SK-N-SH (cell line): ENCODE measurements around the gene HOXA10. TPM values are rescaled to one million over a fixed set of nuclear protein-coding genes. Genes with fewer than 3 reads are reported as not detected.

Experiments
- CTCF ChIA-PET: fragments of 300-600, 350-600 bp; formaldehyde crosslinking; extraction: SDS; loops from one replicate; lab custom pipeline; 2021; lab: Yijun Ruan, JAX
- POLR2A ChIA-PET: fragments of 350-600 bp; sonication (Branson Sonifier 250); formaldehyde crosslinking; extraction: SDS; loops from one replicate; lab custom pipeline; 2020; ENCODE audit warnings: antibody characterized with exemption, inconsistent platforms; lab: Yijun Ruan, JAX
- DNase-seq: peaks from one replicate; pipeline ENCODE4 v3.0.0; 2012
- H2AFZ ChIP-seq: fragments of 200-600 bp; sonication (generic); 2 replicates; pipeline ENCODE4 v1.8.1; 2016; ENCODE audit warnings: antibody characterized with exemption, mild to moderate bottlenecking, low read depth
- H3F3A ChIP-seq: fragments of 200-600 bp; sonication (generic); replicated peaks from 2 replicates; pipeline ENCODE3; 2016; ENCODE audit warnings: antibody characterized with exemption, mild to moderate bottlenecking; ENCODE audit not compliant: insufficient read depth
- H3K27ac ChIP-seq, 2 experiments: fragments of 200-500 bp in 1 of 2; fragments of 200-600 bp in 1 of 2; sonication (Bioruptor generic) in 1 of 2; sonication (generic), shearing (Covaris generic) in 1 of 2; 2 replicates each; pipeline versions ENCODE4 v1.5.1 to v1.6.1; 2014 to 2016; ENCODE audit warnings: low read depth in 2 of 2, inconsistent platforms in 1 of 2, low read length in 1 of 2, mild to moderate bottlenecking in 1 of 2, mixed read lengths in 1 of 2
- H3K27me3 ChIP-seq: fragments of 200-600 bp; sonication (generic), shearing (Covaris generic); 2 replicates; pipeline ENCODE4 v1.6.1; 2016; ENCODE audit warnings: mixed run types; ENCODE audit not compliant: insufficient read depth
- H3K36me3 ChIP-seq, 2 experiments: fragments of 200-500 bp in 1 of 2; fragments of 200-600 bp in 1 of 2; sonication (Bioruptor generic) in 1 of 2; sonication (generic) in 1 of 2; replicated peaks in 1 of 2; 2 replicates each; pipeline versions ENCODE3 to v1.5.1; 2014 to 2016; ENCODE audit warnings: low read length in 1 of 2, mild to moderate bottlenecking in 1 of 2; ENCODE audit not compliant: insufficient read depth in 2 of 2, control insufficient read depth in 1 of 2
- H3K4me1 ChIP-seq, 2 experiments: fragments of 200-500 bp in 1 of 2; fragments of 200-600 bp in 1 of 2; sonication (Bioruptor generic) in 1 of 2; sonication (generic), shearing (Covaris generic) in 1 of 2; 2 replicates each; pipeline versions ENCODE4 v1.5.1 to v1.6.1; 2014 to 2016; ENCODE audit warnings: low read depth in 1 of 2, low read length in 1 of 2, mixed run types in 1 of 2; ENCODE audit not compliant: insufficient read depth in 2 of 2, control insufficient read depth in 1 of 2
- H3K4me2 ChIP-seq: fragments of 200-600 bp; sonication (generic), shearing (Covaris generic); 2 replicates; pipeline ENCODE4 v1.6.1; 2017; ENCODE audit warnings: mixed run types
- H3K4me3 ChIP-seq, 2 experiments: fragments of 200-500 bp in 1 of 2; fragments of 200-600 bp in 1 of 2; sonication (Bioruptor generic) in 1 of 2; sonication (generic), shearing (Covaris generic) in 1 of 2; 2 replicates each; pipeline versions ENCODE4 v1.5.1 to v1.8.1; 2014 to 2016; ENCODE audit warnings: low read depth in 2 of 2, inconsistent platforms in 1 of 2, low read length in 1 of 2, mild to moderate bottlenecking in 1 of 2, mixed read lengths in 1 of 2, moderate library complexity in 1 of 2
- H3K79me2 ChIP-seq: fragments of 200-600 bp; sonication (generic); 2 replicates; pipeline ENCODE4 v1.8.1; 2017; ENCODE audit warnings: mild to moderate bottlenecking; ENCODE audit not compliant: insufficient read depth
- H3K9ac ChIP-seq: fragments of 200-600 bp; sonication (generic); 2 replicates; pipeline ENCODE4 v1.6.1; 2017; ENCODE audit warnings: mixed run types
- H3K9me2 ChIP-seq: fragments of 200-600 bp; sonication (generic); 2 replicates; pipeline ENCODE4 v1.6.1; 2017; ENCODE audit warnings: mixed run types
- H3K9me3 ChIP-seq: fragments of 200-600 bp; sonication (generic); 2 replicates; pipeline ENCODE4 v1.6.1; 2017; ENCODE audit warnings: mixed run types, mild to moderate bottlenecking, moderate library complexity
- H4K20me1 ChIP-seq: fragments of 200-600 bp; sonication (generic); 2 replicates; pipeline ENCODE4 v1.6.1; 2017; ENCODE audit warnings: mild to moderate bottlenecking, mixed run types; ENCODE audit not compliant: insufficient read depth
- ELF1 ChIP-seq: IDR thresholded peaks from 2 replicates; pipeline ENCODE4 v1.4.0; 2012
- EZH2phosphoT487 ChIP-seq: fragments of 200-600 bp; sonication (generic); IDR thresholded peaks from 2 replicates; pipeline ENCODE4 v1.6.1; 2017; ENCODE audit warnings: low read depth, mixed run types, mild to moderate bottlenecking, antibody characterized with exemption, moderate library complexity, borderline replicate concordance
- JUND ChIP-seq: IDR thresholded peaks from 2 replicates; pipeline ENCODE4 v1.4.0; 2012
- MXI1 ChIP-seq: IDR thresholded peaks from 2 replicates; pipeline ENCODE4 v1.6.1; 2012; ENCODE audit warnings: mild to moderate bottlenecking, low read depth, low read length, improper control_type of control experiment
- NFIC ChIP-seq: IDR thresholded peaks from 2 replicates; pipeline ENCODE4 v1.4.0; 2012; ENCODE audit warnings: borderline replicate concordance
- RAD21 ChIP-seq: IDR thresholded peaks from 2 replicates; pipeline ENCODE4 v1.6.1; 2012; ENCODE audit warnings: mild to moderate bottlenecking, low read length
- RCOR1 ChIP-seq: fragments of 150-350 bp; IDR thresholded peaks from 2 replicates; pipeline ENCODE4 v1.6.1; 2017; ENCODE audit warnings: antibody characterized with exemption, low read length
- RFX5 ChIP-seq: IDR thresholded peaks from 2 replicates; pipeline ENCODE4 v1.6.1; 2012; ENCODE audit warnings: mild to moderate bottlenecking, improper control_type of control experiment, low read length
- TAF1 ChIP-seq: IDR thresholded peaks from 2 replicates; pipeline ENCODE4 v1.6.1; 2012; ENCODE audit warnings: low read depth, mild to moderate bottlenecking, low read length, moderate library complexity, borderline replicate concordance
- TEAD4 ChIP-seq: IDR thresholded peaks from 2 replicates; pipeline ENCODE4 v1.4.0; 2012; ENCODE audit warnings: mild to moderate bottlenecking, borderline replicate concordance; ENCODE audit not compliant: insufficient read depth
- USF2 ChIP-seq: fragments of 150-350 bp; IDR thresholded peaks from 2 replicates; pipeline ENCODE4 v1.6.1; 2017; ENCODE audit warnings: antibody characterized with exemption, low read length, low read depth, borderline replicate concordance
- YY1 ChIP-seq: IDR thresholded peaks from 2 replicates; pipeline ENCODE4 v1.4.0; 2012; ENCODE audit warnings: low read depth, mild to moderate bottlenecking
- ZBTB33 ChIP-seq: IDR thresholded peaks from 2 replicates; pipeline ENCODE4 v1.4.0; 2012; ENCODE audit warnings: low read depth, borderline replicate concordance
- WGBS: methylation state at CpG from one replicate; pipeline ENCODE4 v1.1.6; 2017; ENCODE audit warnings: low lambda C conversion rate; 5-methylcytosine and 5-hydroxymethylcytosine counted together
- polyA plus RNA-seq, 3 experiments: library from polyadenylated mRNA; depleted of rRNA; stranded (reverse); fragments of >200 nt; gene quantifications; 2 replicates each; pipeline ENCODE4 v1.2.3, GENCODE V29; 2012

HOXA10 gene
- polyA plus RNA-seq, 1 of the 3 experiments (the other 2 are of a cell fraction): not detected

- no peak for TF ChIP-seq NFIC
- no peak for TF ChIP-seq USF2
These were observed 23.4 kb downstream of the HOXA10 start (continued) for GRCh38 chr7:27150568-27151340.

- ChIA-PET POLR2A (interaction anchor here (1.0 kb wide), 1 partner anchor 11 kb away, joined by 3 read pairs; no protein-coding TSS in a partner anchor), CTCF (interaction anchor here (0.6 to 10.9 kb wide), 51 partner anchors 9 to 1257 kb away, joined by 3 to 270 read pairs (median 4); partner anchors contain the start of genes HOXA10, HOXA4, HOXA7 and HOXA9)
- Histone ChIP-seq H3K27ac (no peak overlapping the region), H3K9ac (no peak overlapping the region), H3K36me3 (no peaks in the 10 kb centered on the region), H3K9me2 (no peaks in the 10 kb centered on the region), H3K4me2 (peak overlapping the region; percentile 76), H3K79me2 (no peaks in the 10 kb centered on the region), H3F3A (no peaks in the 10 kb centered on the region), H3K27me3 (peaks cover 100% of the 10 kb centered on the region), H3K9me3 (no peaks in the 10 kb centered on the region), H3K4me3 (peak overlapping the region in 1 of 2 experiments; percentile 63; a peak in 1 of 4 replicates), H2AFZ (peak overlapping the region; percentile 53; the same call in 1 of the 2 replicates), H4K20me1 (peaks cover 6% of the 10 kb centered on the region; the same call in 1 of the 2 replicates), H3K4me1 (peaks cover 0 to 9% of the 10 kb centered on the region in 2 experiments; a peak in 1 of 4 replicates)
- TF ChIP-seq MXI1: no peak
- no peak for TF ChIP-seq ELF1
- TF ChIP-seq TEAD4: no peak
- no peak for TF ChIP-seq JUND
- TF ChIP-seq RCOR1: no peak
- TF ChIP-seq RFX5: no peak
- 15% methylated on average over 13 of the region's 13 CpGs for WGBS
- no peak for DNase-seq
These were observed 24.1 kb downstream of the HOXA10 start for GRCh38 chr7:27149842-27150567.

GRCh38 chr7:27148756-27149641 is 25.1 kb downstream of the HOXA10 start:
- H4K20me1 ChIP-seq: peaks cover 3% of the 10 kb centered on the region; the same call in 1 of the 2 replicates
- H3K4me1 ChIP-seq: peaks cover 4 to 10% of the 10 kb centered on the region in 2 experiments; a peak in 1 of 4 replicates
- H2AFZ ChIP-seq: no peak overlapping the region
- no peaks in the 10 kb centered on the region for H3K9me2 ChIP-seq
- 15% methylated on average over 18 of the region's 30 CpGs for WGBS
- no peak overlapping the region for H3K4me2 ChIP-seq
- CTCF ChIA-PET: interaction anchor here (0.7 to 10.9 kb wide), 21 partner anchors 8 to 1058 kb away, joined by 3 to 270 read pairs (median 4); partner anchors contain the start of genes HOXA10, HOXA7 and HOXA9
- H3K4me3 ChIP-seq: no peak overlapping the region
- peaks cover 100% of the 10 kb centered on the region for H3K27me3 ChIP-seq
- POLR2A ChIA-PET: interaction anchor here (0.6 to 1.0 kb wide), 2 partner anchors 12 to 52 kb away, joined by 3 read pairs; no protein-coding TSS in a partner anchor
- no peaks in the 10 kb centered on the region for H3K36me3 ChIP-seq
- no peak for DNase-seq
- no peak for TF ChIP-seq ZBTB33
- no peak for TF ChIP-seq TAF1
- TF ChIP-seq YY1: no peak
- peak; percentile 68; the same call in 1 of the 2 replicates for TF ChIP-seq EZH2phosphoT487
- TF ChIP-seq RAD21: no peak
- no peak for TF ChIP-seq NFIC
- no peaks in the 10 kb centered on the region for H3K9me3 ChIP-seq
- no peak overlapping the region for H3K9ac ChIP-seq
- no peaks in the 10 kb centered on the region for H3F3A ChIP-seq
- no peaks in the 10 kb centered on the region for H3K79me2 ChIP-seq
- no peak overlapping the region for H3K27ac ChIP-seq
